ENCODE results near the gene UBASH3A. TPM values are rescaled to one million over a fixed set of nuclear protein-coding genes. Genes with fewer than 3 reads are reported as not detected.

The UBASH3A gene, protein sequence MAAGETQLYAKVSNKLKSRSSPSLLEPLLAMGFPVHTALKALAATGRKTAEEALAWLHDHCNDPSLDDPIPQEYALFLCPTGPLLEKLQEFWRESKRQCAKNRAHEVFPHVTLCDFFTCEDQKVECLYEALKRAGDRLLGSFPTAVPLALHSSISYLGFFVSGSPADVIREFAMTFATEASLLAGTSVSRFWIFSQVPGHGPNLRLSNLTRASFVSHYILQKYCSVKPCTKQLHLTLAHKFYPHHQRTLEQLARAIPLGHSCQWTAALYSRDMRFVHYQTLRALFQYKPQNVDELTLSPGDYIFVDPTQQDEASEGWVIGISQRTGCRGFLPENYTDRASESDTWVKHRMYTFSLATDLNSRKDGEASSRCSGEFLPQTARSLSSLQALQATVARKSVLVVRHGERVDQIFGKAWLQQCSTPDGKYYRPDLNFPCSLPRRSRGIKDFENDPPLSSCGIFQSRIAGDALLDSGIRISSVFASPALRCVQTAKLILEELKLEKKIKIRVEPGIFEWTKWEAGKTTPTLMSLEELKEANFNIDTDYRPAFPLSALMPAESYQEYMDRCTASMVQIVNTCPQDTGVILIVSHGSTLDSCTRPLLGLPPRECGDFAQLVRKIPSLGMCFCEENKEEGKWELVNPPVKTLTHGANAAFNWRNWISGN
- total RNA-seq = 86.0 and 87.4 TPM in 2 replicates

DNA sequence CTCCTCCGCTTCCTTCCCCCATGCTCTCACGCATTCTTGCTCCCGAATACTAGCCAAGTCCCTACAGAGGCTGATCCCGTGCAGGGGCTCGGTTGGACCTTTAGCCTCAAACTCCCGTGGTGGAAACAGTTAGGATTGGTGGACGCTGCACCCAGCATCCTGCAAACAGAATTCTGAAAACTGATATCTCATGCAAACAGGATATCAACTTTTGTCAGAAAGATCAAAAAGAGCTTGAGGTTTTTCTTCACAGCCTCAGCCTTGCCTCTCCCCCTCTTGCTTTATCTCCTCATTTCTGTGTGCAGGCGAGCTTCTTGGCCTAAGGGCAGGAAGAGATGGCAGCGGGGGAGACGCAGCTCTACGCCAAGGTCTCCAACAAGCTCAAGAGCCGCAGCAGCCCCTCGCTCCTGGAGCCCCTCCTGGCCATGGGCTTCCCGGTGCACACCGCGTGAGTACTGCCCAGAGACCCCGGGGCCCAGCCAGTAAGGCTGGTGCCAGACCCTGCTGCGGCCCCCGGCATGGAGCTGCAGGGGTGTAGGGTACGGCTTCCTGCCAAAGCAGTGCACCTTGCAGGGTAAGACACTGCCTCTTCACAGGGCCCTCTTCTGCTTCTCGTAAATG lies at the start of gene UBASH3A:
TSS of gene UBASH3A (plus strand) at position 292 of the 621 bp plus-strand sequence. CDS start at position 336, 44 bp downstream.
- DNase-seq (ENCODE audit: low spot score) = peak; percentile 68
- Mint-ChIP-seq H3K36me3 (ENCODE audit: low read depth) (peaks cover 76% of the 10 kb centered on the region), H3K4me1 (ENCODE audit: low read depth) (peaks cover 42% of the 10 kb centered on the region), H3K9me3 (peaks cover 7% of the 10 kb centered on the region), H3K27me3 (ENCODE audit: low read depth) (no peaks in the 10 kb centered on the region), H3K27ac (peak within 1 kb of the TSS; percentile 90), H3K4me3 (ENCODE audit: low read depth) (peak within 1 kb of the TSS; percentile 93)
- intact Hi-C loops (cut with micrococcal nuclease) = loop anchor here (1.0 to 10.0 kb wide), 6 partner anchors 10 to 399 kb away; no protein-coding TSS in a partner anchor

DNA sequence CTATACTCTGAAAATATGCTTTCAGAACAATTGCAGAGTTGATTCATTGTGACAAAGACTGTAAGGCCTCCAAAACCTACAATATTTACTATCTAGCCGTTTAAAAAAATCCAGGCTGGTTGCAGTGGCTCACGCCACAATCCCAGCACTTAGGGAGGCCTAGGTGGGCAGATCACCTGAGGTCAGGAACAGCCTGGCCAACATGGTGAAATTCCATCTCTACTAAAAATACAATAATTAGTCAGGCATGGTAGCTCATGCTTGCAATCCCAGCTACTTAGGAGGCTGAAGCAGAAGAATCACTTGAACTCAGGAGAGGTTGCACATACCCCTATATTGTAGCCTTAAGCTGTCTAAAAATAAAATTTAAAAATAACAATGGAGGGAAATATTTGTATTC lies 47.7 kb upstream of the UBASH3A start:
- no peak overlapping the region for H3K4me3 Mint-ChIP-seq (ENCODE audit: low read depth)
- no peak for DNase-seq (ENCODE audit: low spot score)
- H3K27me3 Mint-ChIP-seq (ENCODE audit: low read depth) = peaks cover 17% of the 10 kb centered on the region
- no peak overlapping the region for H3K27ac Mint-ChIP-seq
- intact Hi-C loops (cut with micrococcal nuclease) = no loop called here
- H3K4me1 Mint-ChIP-seq (ENCODE audit: low read depth) = no peaks in the 10 kb centered on the region
- H3K9me3 Mint-ChIP-seq = peaks cover 37% of the 10 kb centered on the region
- peaks cover 3% of the 10 kb centered on the region for H3K36me3 Mint-ChIP-seq (ENCODE audit: low read depth)

DNA sequence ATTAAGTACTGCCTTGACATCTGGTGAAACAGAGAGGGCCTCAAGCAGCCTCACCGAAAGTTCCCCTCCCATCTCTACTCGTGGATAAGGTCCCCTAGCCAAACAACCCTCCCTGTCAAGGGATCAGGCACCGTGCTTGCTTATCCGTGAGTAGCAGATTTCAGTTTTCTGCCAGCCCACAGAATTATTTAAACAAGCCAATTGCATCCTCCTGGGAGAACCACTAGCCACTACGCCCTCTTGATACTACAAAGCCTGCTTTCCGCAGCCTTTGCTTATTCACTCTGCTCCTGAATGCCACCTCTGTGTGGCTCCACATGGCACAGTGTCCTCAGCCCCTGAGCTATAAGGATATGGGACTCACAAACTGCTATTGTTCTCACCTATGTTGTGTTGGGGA lies 47.1 kb upstream of the UBASH3A start:
- Mint-ChIP-seq H3K4me3 (ENCODE audit: low read depth) (no peak overlapping the region), H3K36me3 (ENCODE audit: low read depth) (peaks cover 3% of the 10 kb centered on the region), H3K9me3 (peaks cover 37% of the 10 kb centered on the region), H3K4me1 (ENCODE audit: low read depth) (no peaks in the 10 kb centered on the region), H3K27me3 (ENCODE audit: low read depth) (peaks cover 17% of the 10 kb centered on the region), H3K27ac (no peak overlapping the region)
- no peak for DNase-seq (ENCODE audit: low spot score)
- intact Hi-C loops (cut with micrococcal nuclease) = no loop called here

DNA sequence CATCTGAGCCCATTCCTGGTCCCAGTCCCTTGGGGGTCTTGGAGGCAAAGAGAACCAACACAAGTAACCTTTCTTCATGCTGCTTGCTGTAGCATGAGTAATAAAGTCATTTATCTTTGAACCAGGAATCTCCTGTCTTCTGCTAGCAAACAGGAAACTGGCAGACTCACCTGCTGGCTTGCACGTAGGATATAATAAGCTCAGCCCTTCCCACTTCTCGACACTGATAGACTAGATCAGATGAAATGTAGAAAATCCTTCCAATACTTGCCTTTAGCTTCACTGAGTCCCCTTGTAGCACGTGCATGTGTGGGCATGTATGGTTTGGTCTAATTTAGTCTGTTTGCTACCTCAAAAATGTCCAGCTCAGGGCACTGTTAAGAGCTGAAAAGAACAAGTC lies 46.4 kb upstream of the UBASH3A start:
- peaks cover 17% of the 10 kb centered on the region for H3K27me3 Mint-ChIP-seq (ENCODE audit: low read depth)
- H3K9me3 Mint-ChIP-seq = peaks cover 37% of the 10 kb centered on the region
- DNase-seq (ENCODE audit: low spot score) = no peak
- no peaks in the 10 kb centered on the region for H3K4me1 Mint-ChIP-seq (ENCODE audit: low read depth)
- H3K4me3 Mint-ChIP-seq (ENCODE audit: low read depth) = no peak overlapping the region
- no peak overlapping the region for H3K27ac Mint-ChIP-seq
- H3K36me3 Mint-ChIP-seq (ENCODE audit: low read depth) = peaks cover 3% of the 10 kb centered on the region
- intact Hi-C loops (cut with micrococcal nuclease) = no loop called here

DNA sequence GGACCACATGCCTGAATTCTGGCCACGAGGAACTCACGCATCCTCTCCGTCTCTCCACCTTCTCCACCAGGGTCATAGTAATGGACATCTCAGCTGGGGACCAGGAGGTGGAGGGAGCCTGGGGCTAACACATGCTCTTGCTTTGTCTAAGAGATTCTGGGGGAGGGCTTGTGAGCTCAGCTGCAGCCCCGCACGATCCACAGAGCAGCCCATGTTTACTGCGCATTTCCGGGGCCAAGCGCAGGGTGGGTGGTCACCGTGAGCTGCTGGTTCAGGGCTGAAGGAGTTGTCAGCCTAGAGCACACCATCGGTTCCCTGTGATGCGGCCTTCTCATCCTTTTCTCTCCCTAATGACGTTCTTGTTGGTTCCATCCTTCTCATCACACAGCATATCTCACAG lies 45.4 kb upstream of the UBASH3A start:
- no peak for DNase-seq (ENCODE audit: low spot score)
- peaks cover 3% of the 10 kb centered on the region for H3K36me3 Mint-ChIP-seq (ENCODE audit: low read depth)
- H3K4me1 Mint-ChIP-seq (ENCODE audit: low read depth) = peaks cover 1% of the 10 kb centered on the region
- no peak overlapping the region for H3K27ac Mint-ChIP-seq
- intact Hi-C loops (cut with micrococcal nuclease) = no loop called here
- peaks cover 37% of the 10 kb centered on the region for H3K9me3 Mint-ChIP-seq
- H3K27me3 Mint-ChIP-seq (ENCODE audit: low read depth) = peaks cover 15% of the 10 kb centered on the region
- H3K4me3 Mint-ChIP-seq (ENCODE audit: low read depth) = no peak overlapping the region

DNA sequence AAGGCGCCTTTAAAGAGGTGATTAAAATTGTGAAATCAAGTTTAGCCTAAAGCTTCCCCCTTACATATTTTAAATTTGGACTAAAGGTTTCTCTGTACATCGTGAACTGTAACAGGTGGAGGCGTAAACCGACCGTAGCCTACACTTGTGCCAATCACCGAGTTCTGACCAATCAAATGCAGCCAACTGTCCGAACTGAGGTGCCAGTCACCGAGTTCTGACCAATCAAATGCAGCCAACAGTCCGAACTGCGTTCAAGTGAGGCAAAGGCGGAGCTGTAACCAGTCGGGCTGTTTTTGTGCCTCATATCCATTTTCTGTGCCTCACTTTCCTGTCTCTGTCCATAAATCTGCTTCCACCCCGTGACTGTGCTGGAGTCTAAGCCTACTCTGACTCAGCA lies 44.8 kb upstream of the UBASH3A start:
- Mint-ChIP-seq H3K27ac (no peak overlapping the region), H3K4me3 (ENCODE audit: low read depth) (no peak overlapping the region), H3K9me3 (peaks cover 30% of the 10 kb centered on the region), H3K36me3 (ENCODE audit: low read depth) (peaks cover 3% of the 10 kb centered on the region), H3K4me1 (ENCODE audit: low read depth) (peaks cover 2% of the 10 kb centered on the region), H3K27me3 (ENCODE audit: low read depth) (peaks cover 12% of the 10 kb centered on the region)
- intact Hi-C loops (cut with micrococcal nuclease) = no loop called here
- DNase-seq (ENCODE audit: low spot score) = no peak

DNA sequence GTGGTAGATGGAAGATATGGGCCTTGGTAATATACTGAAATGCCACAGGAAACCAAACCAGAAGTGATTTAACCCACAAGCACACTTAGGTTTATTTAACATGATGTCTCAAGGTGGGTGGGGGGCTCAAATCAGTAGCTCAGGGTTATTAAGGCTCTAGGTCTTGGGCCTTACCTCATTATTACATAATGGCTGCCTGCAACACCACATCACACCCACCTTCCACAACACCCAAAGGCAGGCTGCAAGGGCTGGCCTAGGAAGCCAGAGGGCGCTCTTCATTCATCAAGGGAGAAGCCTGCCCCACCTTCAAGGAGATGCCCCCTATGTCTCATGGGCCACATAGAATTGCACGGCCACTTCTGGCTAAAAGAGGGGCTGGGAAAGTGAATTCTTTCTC lies 43.4 kb upstream of the UBASH3A start:
- no peak for DNase-seq (ENCODE audit: low spot score)
- H3K27ac Mint-ChIP-seq = no peak overlapping the region
- H3K4me3 Mint-ChIP-seq (ENCODE audit: low read depth) = no peak overlapping the region
- intact Hi-C loops (cut with micrococcal nuclease) = no loop called here
- H3K36me3 Mint-ChIP-seq (ENCODE audit: low read depth) = peaks cover 3% of the 10 kb centered on the region
- H3K27me3 Mint-ChIP-seq (ENCODE audit: low read depth) = peaks cover 13% of the 10 kb centered on the region
- H3K9me3 Mint-ChIP-seq = peaks cover 16% of the 10 kb centered on the region
- peaks cover 2% of the 10 kb centered on the region for H3K4me1 Mint-ChIP-seq (ENCODE audit: low read depth)

DNA sequence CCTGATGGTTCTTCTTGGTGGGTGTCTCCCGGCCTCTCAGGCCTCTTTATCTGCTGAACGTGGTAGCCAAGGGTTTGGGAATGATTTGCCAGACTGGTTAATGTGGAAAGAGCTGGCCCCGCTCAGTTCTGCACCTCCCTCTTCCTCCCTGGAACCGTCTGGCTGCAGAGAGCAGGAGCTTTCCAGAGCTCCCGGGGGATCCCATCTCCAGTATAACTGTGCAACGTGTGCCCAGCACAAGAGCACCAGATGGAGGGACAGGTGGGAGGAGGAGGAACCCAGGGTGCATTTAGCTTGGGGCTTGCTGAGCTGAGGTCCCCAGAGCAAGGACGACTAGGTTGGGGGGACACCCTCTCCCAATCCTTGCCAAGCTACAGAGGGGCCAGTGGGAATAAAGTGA lies 42.4 kb upstream of the UBASH3A start:
- Mint-ChIP-seq H3K27ac (no peak overlapping the region), H3K9me3 (peaks cover 10% of the 10 kb centered on the region), H3K36me3 (ENCODE audit: low read depth) (no peaks in the 10 kb centered on the region), H3K27me3 (ENCODE audit: low read depth) (peaks cover 13% of the 10 kb centered on the region), H3K4me3 (ENCODE audit: low read depth) (no peak overlapping the region), H3K4me1 (ENCODE audit: low read depth) (peaks cover 2% of the 10 kb centered on the region)
- DNase-seq (ENCODE audit: low spot score) = no peak
- intact Hi-C loops (cut with micrococcal nuclease) = no loop called here

DNA sequence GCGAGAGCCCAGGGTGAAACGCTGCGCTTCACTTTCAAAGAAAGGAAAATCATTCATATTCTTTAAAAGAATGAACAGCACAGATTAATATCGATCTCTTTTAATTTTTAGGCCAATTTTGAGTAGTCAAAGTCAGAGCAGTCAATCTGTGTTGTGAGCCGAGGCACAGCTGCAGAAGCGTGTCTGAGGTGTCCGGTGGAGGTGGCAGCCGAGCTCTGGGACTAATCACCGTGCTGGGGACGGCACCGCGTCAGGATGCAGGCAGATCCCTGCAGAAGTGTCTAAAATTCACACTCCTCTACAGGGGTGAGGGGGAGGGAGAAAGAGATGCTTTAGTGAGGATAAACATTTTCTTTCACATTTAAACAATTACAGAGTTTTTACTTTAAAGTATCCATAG lies 41.5 kb upstream of the UBASH3A start:
- peaks cover 2% of the 10 kb centered on the region for H3K4me1 Mint-ChIP-seq (ENCODE audit: low read depth)
- H3K4me3 Mint-ChIP-seq (ENCODE audit: low read depth) = no peak overlapping the region
- no peak for DNase-seq (ENCODE audit: low spot score)
- H3K36me3 Mint-ChIP-seq (ENCODE audit: low read depth) = no peaks in the 10 kb centered on the region
- intact Hi-C loops (cut with micrococcal nuclease) = no loop called here
- H3K27me3 Mint-ChIP-seq (ENCODE audit: low read depth) = peaks cover 9% of the 10 kb centered on the region
- no peak overlapping the region for H3K27ac Mint-ChIP-seq
- peaks cover 2% of the 10 kb centered on the region for H3K9me3 Mint-ChIP-seq

DNA sequence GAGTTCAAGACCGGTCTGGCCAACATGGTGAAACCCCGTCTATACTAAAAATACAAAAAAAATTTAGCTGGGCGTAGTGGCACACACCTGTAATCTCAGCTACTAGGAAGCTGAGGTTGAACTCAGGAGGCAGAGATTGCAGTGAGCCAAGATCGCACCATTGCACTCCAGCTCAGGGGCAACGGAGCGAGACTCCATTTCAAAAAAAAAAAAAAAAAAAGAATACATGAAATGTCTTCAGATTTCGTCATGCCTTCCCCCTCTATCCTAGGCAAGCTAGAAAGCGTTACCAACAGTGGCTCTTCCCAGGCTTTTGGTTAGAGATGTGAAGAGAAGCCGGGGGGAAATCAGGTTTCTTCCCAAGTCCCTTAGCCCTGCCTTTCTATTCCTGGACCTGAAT lies 41.0 kb upstream of the UBASH3A start:
- no peaks in the 10 kb centered on the region for H3K36me3 Mint-ChIP-seq (ENCODE audit: low read depth)
- no peak for DNase-seq (ENCODE audit: low spot score)
- no peak overlapping the region for H3K27ac Mint-ChIP-seq
- no peaks in the 10 kb centered on the region for H3K9me3 Mint-ChIP-seq
- no peak overlapping the region for H3K4me3 Mint-ChIP-seq (ENCODE audit: low read depth)
- peaks cover 3% of the 10 kb centered on the region for H3K4me1 Mint-ChIP-seq (ENCODE audit: low read depth)
- H3K27me3 Mint-ChIP-seq (ENCODE audit: low read depth) = peaks cover 9% of the 10 kb centered on the region
- intact Hi-C loops (cut with micrococcal nuclease) = no loop called here

DNA sequence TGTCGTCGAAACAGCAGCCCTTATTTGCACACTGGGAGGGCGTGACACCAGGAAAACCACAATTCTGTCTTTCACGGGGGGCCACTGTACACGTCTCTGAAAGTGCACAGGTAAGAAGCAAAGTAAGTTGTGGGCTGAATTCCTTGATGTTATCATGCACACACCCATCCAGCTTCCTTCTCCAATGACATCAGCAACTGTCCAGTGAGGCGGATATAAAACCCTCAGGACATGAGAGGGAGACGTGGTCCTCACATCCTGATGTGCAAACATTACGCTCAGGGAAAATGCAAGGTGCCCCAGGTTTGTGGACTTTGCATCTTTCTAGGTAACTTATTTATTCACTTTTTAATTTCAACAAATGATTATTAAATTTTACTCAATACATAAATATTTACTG lies 40.4 kb upstream of the UBASH3A start:
- Mint-ChIP-seq H3K4me1 (ENCODE audit: low read depth) (peaks cover 8% of the 10 kb centered on the region), H3K9me3 (no peaks in the 10 kb centered on the region), H3K4me3 (ENCODE audit: low read depth) (no peak overlapping the region), H3K36me3 (ENCODE audit: low read depth) (no peaks in the 10 kb centered on the region), H3K27ac (no peak overlapping the region), H3K27me3 (ENCODE audit: low read depth) (peaks cover 5% of the 10 kb centered on the region)
- intact Hi-C loops (cut with micrococcal nuclease) = no loop called here
- DNase-seq (ENCODE audit: low spot score) = no peak

DNA sequence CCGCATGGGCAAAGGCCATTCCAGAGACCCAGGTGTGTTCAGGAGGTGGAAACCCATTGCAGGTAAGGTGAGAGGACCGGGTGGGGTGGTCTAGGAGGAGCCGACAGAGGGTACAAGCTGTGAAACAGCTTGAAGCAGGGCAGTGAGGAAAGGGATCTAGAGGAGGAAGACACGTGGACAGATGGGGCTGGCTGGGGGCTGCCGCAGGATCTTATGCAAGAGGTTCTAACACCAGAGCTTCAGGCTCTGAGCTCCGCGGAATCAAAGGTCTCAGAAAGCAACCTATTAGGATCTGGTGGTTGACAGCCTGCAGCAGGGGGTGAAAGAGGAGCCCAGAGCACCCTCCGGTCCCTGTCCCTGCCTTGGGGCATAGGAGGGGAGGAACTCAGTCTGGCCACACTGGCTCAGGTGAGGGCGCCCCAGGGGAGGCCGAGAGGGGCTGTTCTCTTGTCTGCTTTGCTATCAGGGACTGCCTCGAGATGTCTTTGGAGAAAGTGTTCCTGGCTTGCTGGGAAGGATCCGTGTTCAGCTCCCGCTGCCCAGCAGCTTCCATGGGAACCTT lies 39.3 kb upstream of the UBASH3A start:
- Mint-ChIP-seq H3K4me3 (ENCODE audit: low read depth) (no peak overlapping the region), H3K4me1 (ENCODE audit: low read depth) (peaks cover 14% of the 10 kb centered on the region), H3K27me3 (ENCODE audit: low read depth) (peaks cover 5% of the 10 kb centered on the region), H3K9me3 (no peaks in the 10 kb centered on the region), H3K27ac (no peak overlapping the region), H3K36me3 (ENCODE audit: low read depth) (peaks cover 3% of the 10 kb centered on the region)
- intact Hi-C loops (cut with micrococcal nuclease) = no loop called here
- DNase-seq (ENCODE audit: low spot score) = no peak

DNA sequence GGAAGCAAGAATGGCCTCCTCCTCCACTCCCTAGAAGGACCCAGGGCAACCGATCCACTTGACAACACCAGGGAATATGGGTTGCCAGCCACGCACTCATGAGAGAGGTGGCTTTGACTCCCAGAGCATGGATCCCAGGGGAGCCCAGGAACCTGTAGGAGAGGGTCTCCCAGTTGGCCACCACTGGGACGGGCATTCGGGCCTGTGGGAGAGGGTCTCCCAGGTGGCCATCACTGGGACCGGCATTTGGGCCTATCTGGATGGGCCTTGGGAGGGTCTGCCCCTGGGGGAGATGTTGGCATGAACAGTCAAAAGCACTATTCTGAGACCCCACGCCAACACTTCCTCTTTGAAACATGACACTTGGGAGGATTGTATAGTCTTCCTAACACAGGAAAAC lies 37.9 kb upstream of the UBASH3A start:
- H3K27ac Mint-ChIP-seq = no peak overlapping the region
- peaks cover 3% of the 10 kb centered on the region for H3K36me3 Mint-ChIP-seq (ENCODE audit: low read depth)
- no peak for DNase-seq (ENCODE audit: low spot score)
- intact Hi-C loops (cut with micrococcal nuclease) = no loop called here
- H3K9me3 Mint-ChIP-seq = no peaks in the 10 kb centered on the region
- peaks cover 15% of the 10 kb centered on the region for H3K4me1 Mint-ChIP-seq (ENCODE audit: low read depth)
- no peak overlapping the region for H3K4me3 Mint-ChIP-seq (ENCODE audit: low read depth)
- peaks cover 5% of the 10 kb centered on the region for H3K27me3 Mint-ChIP-seq (ENCODE audit: low read depth)

Data from activated T-helper 2 cell treated with anti-CD3 and anti-CD28 coated beads, Interferon-gamma antibody, Interleukin-2, Interleukin-4, amounts not matched to agents 10 μg/mL and 5 μg/mL and 100 μg/mL, durations not matched to agents 14 hours and 24 hours and 36 hours (primary cell).